HG02852 (cell line): Measurements from ENCODE around the gene FNDC3B.
"Not testable (repeated sequence)": the region's sequence is repeated elsewhere in the genome, so short reads cannot be mapped to it uniquely, and the experiment has no call there.

Source experiments
- ATAC-seq: cut with Tn5 transposase; IDR thresholded peaks from one replicate; pipeline ENCODE4 v1.9.1; 2021; ENCODE audit warnings: mild to moderate bottlenecking, moderate library complexity; ENCODE audit not compliant: unreplicated experiment

Gene FNDC3B

GRCh38 chr3:172227340-172228035 is 188.1 kb downstream of the FNDC3B start:
- no peak for ATAC-seq

GRCh38 chr3:172228036-172228415 is 188.6 kb downstream of the FNDC3B start:
- no peak for ATAC-seq

GRCh38 chr3:172229462-172229861 is 190.1 kb downstream of the FNDC3B start:
- no peak for ATAC-seq

GRCh38 chr3:172231318-172231901 is 192.0 kb downstream of the FNDC3B start:
- no peak for ATAC-seq

GRCh38 chr3:172232579-172233212 is 193.3 kb downstream of the FNDC3B start:
- no peak for ATAC-seq

GRCh38 chr3:172233474-172234277 is 194.3 kb downstream of the FNDC3B start:
- no peak for ATAC-seq

- no peak for ATAC-seq
Measured at GRCh38 chr3:172235698-172236097, 196.3 kb downstream of the FNDC3B start.

GRCh38 chr3:172236771-172237742 is 197.7 kb downstream of the FNDC3B start:
- ATAC-seq = no peak

GRCh38 chr3:172238188-172238587 is 198.8 kb downstream of the FNDC3B start:
- no peak for ATAC-seq

- no peak for ATAC-seq
Measured at GRCh38 chr3:172239218-172239790, 199.9 kb downstream of the FNDC3B start.

GRCh38 chr3:172241405-172241804 is 202.0 kb downstream of the FNDC3B start:
- no peak for ATAC-seq

GRCh38 chr3:172242471-172242870 is 203.1 kb downstream of the FNDC3B start:
- ATAC-seq = not testable (repeated sequence)

GRCh38 chr3:172243376-172243775 is 204.0 kb downstream of the FNDC3B start:
- not testable (repeated sequence) for ATAC-seq

- ATAC-seq = no peak
Measured at GRCh38 chr3:172244011-172244410, 204.6 kb downstream of the FNDC3B start.

GRCh38 chr3:172245241-172245640 is 205.9 kb downstream of the FNDC3B start:
- no peak for ATAC-seq

- ATAC-seq = no peak
Measured at GRCh38 chr3:172246107-172246844, 206.9 kb downstream of the FNDC3B start.

GRCh38 chr3:172247525-172248274 is 208.3 kb downstream of the FNDC3B start:
- ATAC-seq = no peak

- no peak for ATAC-seq
Measured at GRCh38 chr3:172249039-172249438, 209.7 kb downstream of the FNDC3B start.

- ATAC-seq = no peak
Measured at GRCh38 chr3:172251211-172251610, 211.8 kb downstream of the FNDC3B start.
